GM08714 (cell line): ENCODE measurements around the gene GPATCH8.
"Not testable (repeated sequence)": the region's sequence is repeated elsewhere in the genome, so short reads cannot be mapped to it uniquely, and the experiment has no call there.

Experiments used
- H3K4me3 ChIP-seq: fragments of 200-500 bp; sonication (Bioruptor generic); 2 replicates; pipeline ENCODE4 v1.5.1; 2014; ENCODE audit warnings: mild to moderate bottlenecking, low read length, inconsistent platforms
- ZNF274 ChIP-seq: IDR thresholded peaks from 2 replicates; pipeline ENCODE4 v1.6.1; 2012; ENCODE audit warnings: mild to moderate bottlenecking, low read depth, low read length

Gene GPATCH8

GRCh38 chr17:44400226-44400847 lies 102.9 kb downstream of the GPATCH8 start:
- TF ChIP-seq ZNF274: no peak
- H3K4me3 ChIP-seq: no peak overlapping the region

- no peak for TF ChIP-seq ZNF274
These were observed 104.2 kb downstream of the GPATCH8 start for GRCh38 chr17:44398692-44399691.

DNA sequence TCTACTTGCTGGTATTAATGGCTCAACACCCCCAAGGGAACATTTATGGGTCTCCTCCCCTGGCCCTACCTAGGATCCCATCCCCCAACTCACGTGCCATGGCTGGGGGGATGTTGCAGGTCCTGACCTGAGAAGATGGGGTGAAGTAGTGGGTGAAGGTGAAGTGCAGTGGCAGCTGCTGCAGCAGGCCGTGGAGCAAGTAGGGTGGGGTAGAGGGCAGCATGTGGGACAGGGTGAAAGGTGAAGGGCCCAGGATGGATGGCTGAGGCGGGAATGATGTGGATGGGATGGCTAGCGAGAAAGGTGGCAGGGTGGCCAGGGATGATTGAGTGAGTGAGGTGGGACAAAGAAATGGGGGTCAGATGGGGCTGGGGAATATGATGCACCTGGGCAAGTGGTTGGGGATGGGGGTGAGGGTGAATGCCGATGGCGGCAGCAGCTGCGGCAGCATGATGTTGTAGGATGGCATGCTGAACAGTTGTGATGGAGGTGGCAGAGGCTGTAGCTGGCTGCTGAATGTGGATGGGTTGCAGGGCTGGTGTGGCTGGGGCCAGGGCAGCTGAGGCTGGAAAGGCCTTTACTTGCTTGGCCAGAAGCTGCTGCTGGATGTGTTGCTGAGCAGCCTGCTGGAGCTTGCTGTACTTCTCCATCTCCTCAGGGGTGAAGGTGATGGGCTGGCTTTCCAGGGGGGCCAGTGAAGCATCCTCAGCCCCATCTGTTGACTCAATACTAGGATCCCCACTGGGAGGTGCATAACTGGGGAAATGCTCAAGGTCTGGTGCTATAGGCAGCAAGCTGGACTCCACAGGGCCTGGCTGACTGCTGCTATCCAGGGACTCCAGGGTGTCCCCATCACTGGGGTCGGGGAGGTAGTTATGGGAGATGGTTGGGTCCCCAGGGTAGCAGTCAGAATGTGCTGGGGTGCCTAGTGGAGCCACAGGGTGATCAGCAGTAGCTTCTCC lies 105.4 kb downstream of the GPATCH8 start:
- no peak overlapping the region for H3K4me3 ChIP-seq
- no peak for TF ChIP-seq ZNF274

More at GRCh38 chr17:44398692-44399691, 104.2 kb downstream of the GPATCH8 start:
- H3K4me3 ChIP-seq: no peak overlapping the region

GRCh38 chr17:44396946-44397345 lies 106.3 kb downstream of the GPATCH8 start:
- no peak for TF ChIP-seq ZNF274
- no peak overlapping the region for H3K4me3 ChIP-seq

- no peak for TF ChIP-seq ZNF274
These were observed 108.4 kb downstream of the GPATCH8 start for GRCh38 chr17:44394833-44395232.

DNA sequence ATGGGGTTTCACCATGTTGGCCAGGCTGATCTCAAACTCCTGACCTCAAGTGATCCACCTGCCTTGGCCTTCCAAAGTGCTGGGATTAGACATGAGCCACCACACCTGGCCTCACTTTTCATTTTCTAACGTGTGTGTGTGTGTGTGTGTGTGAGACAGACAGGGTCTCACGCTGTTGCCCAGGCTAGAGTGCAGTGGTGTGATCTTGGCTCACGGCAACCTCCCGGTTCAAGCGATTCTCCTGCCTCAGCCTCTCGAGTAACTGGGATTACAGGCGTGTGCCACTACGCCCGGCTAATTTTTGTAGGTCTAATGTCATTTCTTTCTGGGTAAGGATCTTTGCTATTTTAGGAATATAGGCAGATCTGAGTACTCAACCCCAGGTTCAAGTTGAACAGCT lies 109.1 kb downstream of the GPATCH8 start:
- not testable (repeated sequence) for H3K4me3 ChIP-seq

More at GRCh38 chr17:44394833-44395232, 108.4 kb downstream of the GPATCH8 start:
- no peak overlapping the region for H3K4me3 ChIP-seq

DNA sequence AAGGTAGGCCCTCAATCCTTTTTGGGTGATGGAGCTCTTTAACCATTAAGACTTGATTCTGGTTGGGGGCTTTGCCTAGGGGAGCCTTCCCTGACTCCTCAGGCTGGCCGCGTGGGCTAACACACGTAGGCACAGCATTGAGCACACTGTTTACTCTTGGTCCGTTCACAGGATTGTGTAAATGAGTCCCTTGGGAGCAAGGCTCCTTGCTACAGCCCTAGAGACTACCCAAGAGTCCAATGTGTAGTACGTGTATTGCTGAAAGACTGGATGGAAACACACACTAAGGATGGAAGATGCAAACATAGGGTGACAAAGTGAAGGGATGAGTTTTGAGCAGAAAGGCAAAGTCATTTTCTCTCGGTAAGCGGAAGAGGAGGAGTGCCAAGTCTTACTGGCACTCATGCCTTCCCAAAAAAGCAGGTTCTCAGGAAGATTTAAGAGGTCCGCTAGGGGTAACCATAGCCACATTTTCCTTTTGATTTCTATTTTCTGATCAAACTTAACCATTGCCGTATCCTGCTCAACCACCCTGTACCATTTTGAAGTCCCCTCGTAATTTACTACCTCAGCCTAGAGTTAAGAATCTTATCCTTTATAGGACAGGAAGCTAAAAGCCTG lies 112.8 kb downstream of the GPATCH8 start:
- no peak for TF ChIP-seq ZNF274
- H3K4me3 ChIP-seq: no peak overlapping the region

DNA sequence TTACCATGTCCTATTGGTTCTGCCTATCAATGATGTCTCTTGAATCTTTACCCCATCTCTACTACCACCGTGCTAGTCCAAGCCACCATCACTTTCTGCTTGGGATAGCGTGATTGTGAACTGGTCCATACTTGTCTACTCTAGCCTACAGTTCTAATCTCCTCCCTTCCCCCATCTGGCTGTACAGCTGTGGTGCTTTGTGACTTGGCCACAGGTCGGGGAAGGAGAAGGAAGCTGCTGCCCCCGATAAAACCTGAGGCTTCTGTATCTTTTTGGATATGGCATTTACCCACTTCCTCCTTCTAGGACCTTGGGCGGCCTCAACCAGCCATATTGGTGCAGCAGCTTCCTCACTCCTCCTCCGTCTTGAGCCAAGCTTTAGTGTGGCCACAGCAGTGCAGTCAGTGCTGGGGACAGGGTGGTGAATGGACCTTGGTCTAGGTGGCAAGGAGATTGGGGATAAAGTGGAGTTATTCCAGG lies 113.4 kb downstream of the GPATCH8 start:
- H3K4me3 ChIP-seq: no peak overlapping the region
- no peak for TF ChIP-seq ZNF274

DNA sequence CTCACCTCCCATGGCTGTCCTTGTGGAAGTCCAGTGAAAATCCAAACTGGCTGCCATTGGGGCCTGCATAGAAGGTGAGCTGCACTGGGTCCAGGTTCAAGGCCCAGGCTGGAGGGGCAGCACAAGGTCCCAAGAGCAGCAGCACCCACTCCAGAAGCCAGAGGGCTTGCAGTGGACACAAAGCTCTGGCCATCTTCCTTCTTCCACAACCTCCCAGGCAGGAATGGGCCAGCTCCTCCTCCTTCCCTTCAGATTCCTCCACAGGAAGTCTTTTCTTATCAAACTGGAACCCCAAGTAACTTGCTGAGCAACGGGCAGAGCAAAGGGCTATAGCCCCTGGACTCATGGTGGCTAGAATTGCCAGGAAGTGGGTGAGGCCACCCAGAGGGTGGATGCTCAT lies 113.9 kb downstream of the GPATCH8 start, which contains the start of gene ITGA2B:
ITGA2B (minus strand) TSS at position 369 of the 400 bp plus-strand sequence; CDS start at position 193, 176 bp downstream.
- no peak within 1 kb of the TSS for H3K4me3 ChIP-seq
- no peak for TF ChIP-seq ZNF274

DNA sequence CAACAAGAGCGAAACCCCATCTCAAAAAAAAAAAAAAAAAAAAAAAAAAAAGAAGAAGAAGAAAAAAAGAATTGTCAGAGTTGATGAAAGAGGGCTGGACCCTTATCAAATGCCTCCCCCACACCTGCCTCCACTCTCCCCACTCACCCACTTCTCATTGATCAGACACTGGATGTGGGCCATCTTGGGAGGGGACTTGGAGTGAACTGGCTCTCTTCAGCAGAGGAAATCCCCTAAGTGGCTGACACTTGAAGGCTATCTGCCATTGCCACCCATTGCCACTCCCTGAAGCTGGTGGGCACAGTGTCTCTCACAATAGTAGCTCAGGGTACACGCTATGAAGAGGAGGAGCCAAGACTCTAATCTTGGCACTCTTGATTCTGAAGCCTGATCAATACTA lies 115.4 kb downstream of the GPATCH8 start:
- TF ChIP-seq ZNF274: no peak

GRCh38 chr17:44386182-44386525 lies 117.1 kb downstream of the GPATCH8 start:
- no peak for TF ChIP-seq ZNF274
- H3K4me3 ChIP-seq: no peak overlapping the region

More for the DNA sequence above, 115.4 kb downstream of the GPATCH8 start:
- H3K4me3 ChIP-seq: no peak overlapping the region

GRCh38 chr17:44385287-44386181 lies 117.7 kb downstream of the GPATCH8 start:
- H3K4me3 ChIP-seq: peak overlapping the region; percentile 38; the same call in 1 of the 2 replicates
- no peak for TF ChIP-seq ZNF274
